ENCODE measurements around the gene ERAS.

GRCh38 chrX:48779399-48779798 is 46.9 kb upstream of the ERAS start:
- no peak for TF ChIP-seq EZH2phosphoT487 (IDR thresholded peaks at IDR 0.05; ENCODE audit: borderline replicate concordance)
- TF ChIP-seq SP1 (IDR thresholded peaks at IDR 0.05; ENCODE audit: low read depth), result no peak
- TF ChIP-seq CTCF (IDR thresholded peaks at IDR 0.05 in 2 of 3, conservative IDR thresholded peaks at IDR 0.05 in 1 of 3; ENCODE audit: borderline replicate concordance in 1 of 3, insufficient read depth in 1 of 3, low read depth in 2 of 3, low read length in 2 of 3), result no peak
- TF ChIP-seq POLR2AphosphoS5 (IDR thresholded peaks at IDR 0.05; ENCODE audit: low read depth, low read length), result no peak
- no peak for TF ChIP-seq ZBTB33 (IDR thresholded peaks at IDR 0.05; ENCODE audit: extremely low read depth, insufficient replicate concordance, low read length)
- no peak for TF ChIP-seq YY1 (IDR thresholded peaks at IDR 0.05; ENCODE audit: extremely low read depth, insufficient replicate concordance, low read depth, low read length)
- TF ChIP-seq RAD21 (IDR thresholded peaks at IDR 0.05; ENCODE audit: low read depth), result no peak

Measured in HCT116 (cell line).